Hippocampal formation (tissue), 2 donors: Measurements from ENCODE around the gene EIF3K.

Source experiments
- DNase-seq, 2 donors: peaks; one replicate each; lab custom pipeline; 2025; lab: John Stamatoyannopoulos, UW

Gene EIF3K

GRCh38 chr19:38684078-38684861 lies 65.3 kb downstream of the EIF3K start:
- no peak for DNase-seq

- DNase-seq: no peak
Measured at GRCh38 chr19:38684862-38685665, 66.1 kb downstream of the EIF3K start.

GRCh38 chr19:38685666-38686529 lies 66.9 kb downstream of the EIF3K start:
- DNase-seq: no peak

GRCh38 chr19:38686530-38686888 lies 67.5 kb downstream of the EIF3K start:
- DNase-seq: no peak
